NCI-H146 treated with DMSO at 0.1 percent for 48 hours (cell line): ENCODE data around the gene SHH.

ENCODE experiments used
- DNase-seq: peaks from one replicate; lab custom pipeline; 2025; ENCODE audit not compliant: unreplicated experiment; lab: John Stamatoyannopoulos, UW

The SHH gene

DNA sequence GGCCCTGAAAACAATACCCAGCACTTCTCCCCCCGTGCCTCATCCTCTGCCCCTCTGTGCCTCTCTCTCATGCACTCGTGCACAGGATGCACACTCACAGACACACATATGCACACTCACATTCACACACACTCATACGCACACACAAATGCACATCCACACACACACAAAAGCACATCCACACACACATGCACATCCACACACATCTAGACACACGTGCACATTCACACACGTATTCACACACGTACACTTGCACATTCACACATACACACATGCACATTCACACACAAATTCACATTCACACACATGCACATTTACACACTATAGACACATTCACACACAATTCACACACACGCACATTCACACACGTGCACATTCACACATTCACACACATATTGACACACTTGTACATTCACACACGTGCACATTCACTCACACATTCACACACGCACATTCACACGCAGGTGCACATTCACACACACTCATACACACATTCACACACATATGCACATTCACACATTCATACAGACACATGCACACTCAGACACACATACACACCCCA lies 19.2 kb downstream of the SHH start:
- no peak for DNase-seq

DNA sequence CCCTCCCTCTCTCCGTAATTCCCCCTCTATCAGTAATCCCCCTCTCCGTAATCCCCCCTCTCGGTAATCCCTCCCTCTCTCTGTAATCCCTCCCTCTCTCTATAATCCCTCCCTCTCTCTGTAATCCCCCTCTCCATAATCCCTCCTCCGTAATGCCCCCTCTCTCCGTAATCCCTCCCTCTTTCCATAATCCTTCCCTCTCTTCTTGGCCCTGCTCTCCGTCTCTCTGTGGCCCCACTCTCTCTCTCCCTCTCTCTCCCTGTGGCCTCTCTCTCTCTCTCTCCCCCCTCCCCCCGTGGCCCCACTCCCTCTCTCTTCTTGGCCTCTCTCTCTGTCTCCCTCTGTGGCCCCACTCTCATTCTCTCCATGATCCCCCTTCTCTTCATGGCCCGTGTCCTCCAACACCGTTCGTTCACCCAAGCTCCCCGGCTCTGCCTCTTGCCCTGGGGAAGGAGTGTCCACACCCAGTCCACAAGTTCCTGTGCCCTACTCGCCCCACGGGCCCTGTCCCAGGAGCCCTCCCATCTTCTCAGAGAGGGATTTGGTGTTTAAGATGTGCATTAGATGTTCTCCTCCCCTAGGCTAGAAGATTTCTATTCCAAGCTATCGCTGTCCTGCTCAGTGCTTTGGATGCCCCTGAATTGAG lies 19.8 kb downstream of the SHH start:
- DNase-seq = no peak

DNA sequence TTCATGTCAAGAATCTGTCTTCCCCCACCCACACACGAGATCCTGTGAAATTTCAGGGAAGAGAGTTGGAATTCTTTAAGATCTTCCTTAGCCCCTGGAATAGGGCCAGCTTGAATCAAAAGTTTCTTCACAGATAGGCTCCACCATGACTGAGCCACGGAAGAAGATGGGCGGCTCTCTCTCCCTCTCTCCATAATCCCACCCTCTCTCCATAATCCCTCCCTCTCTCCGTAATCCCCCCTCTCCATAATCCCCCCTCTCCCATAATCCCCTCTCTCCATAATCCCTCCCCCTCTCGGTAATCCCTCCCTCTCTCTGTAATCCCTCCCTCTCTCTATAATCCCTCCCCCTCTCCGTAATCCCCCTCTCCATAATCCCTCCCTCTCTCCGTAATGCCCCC lies 20.4 kb downstream of the SHH start:
- DNase-seq = no peak

DNA sequence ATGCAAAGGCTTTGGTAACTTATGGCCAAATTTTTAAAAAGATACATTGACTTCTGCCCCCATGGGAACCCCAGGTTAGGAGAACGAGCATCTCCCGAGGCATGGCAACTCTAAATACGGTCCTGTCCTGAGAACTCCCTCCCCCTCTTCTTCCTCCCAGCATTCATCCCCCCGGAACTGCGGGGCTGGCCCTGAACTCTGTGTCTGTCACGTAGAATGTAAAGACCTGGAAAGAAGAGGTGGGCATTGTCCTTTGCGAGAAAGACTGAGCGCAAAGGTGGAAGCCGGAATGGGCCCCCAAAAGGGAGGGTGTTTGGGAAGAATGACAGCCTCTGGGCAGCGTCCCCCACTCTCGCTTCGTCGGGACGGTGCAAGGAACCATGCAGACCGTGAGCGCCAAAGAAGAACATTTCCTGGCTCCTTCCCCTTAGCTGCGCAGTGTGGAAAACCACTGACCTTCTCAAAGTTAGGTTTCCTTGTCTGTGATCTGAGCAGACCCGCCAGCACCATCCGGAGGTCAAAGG lies 21.0 kb downstream of the SHH start:
- no peak for DNase-seq

DNA sequence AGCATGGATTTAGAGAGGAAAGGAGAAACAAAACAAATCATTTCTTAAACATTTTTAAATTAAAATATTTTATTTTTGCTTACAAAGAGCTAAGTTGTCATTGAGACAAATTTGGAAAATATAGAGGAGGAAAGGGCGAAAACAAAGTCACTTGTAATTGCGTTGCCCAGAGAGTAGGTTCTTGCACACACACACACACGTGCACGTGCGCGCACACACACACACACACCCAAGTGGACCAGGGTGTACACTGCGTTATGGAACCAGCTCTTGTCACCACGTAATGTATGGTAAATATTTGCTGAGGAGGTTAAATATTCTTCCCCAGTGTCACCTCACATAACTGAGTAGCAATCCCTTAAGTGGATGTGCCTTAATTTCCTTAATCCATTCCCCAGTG lies 21.6 kb downstream of the SHH start:
- DNase-seq = no peak

DNA sequence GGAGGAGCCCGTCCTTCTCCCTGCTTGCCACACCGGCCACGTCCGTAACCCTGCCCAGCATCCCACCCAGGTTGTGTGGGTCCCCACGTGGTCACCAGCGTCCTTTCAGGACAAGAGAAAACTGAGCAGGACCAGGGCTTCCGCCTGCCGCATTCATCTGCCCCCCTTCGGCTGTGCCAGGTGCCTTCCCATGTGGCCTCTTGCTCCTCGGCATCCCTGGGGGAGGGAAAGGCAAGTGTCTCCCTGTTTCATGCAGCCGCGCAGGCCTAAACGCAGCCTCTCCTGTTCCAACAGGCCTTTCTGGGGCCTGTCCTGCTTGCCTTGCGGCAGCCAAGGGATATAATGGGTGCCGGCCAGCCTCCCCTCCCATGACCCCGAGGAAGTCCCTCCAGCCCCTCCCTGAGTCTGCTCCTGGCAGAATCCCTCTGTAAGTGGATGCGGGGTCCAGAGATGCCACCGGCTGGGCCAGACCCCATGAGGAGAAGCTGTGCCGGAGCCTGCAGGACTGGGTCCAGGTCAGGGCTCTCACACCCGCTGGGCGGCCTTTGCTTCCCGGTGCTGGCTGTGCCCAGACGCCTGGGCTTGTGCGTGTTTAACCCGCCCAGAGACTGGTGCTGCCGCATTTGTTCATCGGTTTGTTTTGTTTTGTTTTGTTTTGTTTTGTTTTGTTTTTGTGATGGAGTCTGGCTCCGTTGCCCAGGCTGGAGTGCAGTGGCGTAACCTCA lies 23.1 kb downstream of the SHH start:
- DNase-seq = no peak

DNA sequence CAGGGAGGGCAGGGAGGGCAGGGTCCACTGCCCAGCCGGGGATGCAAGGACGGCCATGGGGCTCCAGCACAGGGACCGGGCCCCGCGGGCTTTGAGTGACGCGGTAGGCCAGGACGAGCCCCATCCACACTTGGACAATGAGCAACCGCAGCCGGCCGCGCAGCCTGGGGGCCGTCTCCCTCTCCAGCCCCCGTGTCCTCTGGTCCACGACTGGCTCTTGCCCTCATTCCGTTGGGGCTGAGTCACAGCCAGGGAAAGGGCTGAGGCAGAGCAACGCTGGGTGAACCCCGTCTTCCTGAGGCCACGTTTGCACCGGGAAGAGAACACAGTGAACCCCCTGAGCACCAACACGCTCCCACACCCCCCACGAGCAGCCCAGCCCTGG lies 23.7 kb downstream of the SHH start:
- DNase-seq = no peak

DNA sequence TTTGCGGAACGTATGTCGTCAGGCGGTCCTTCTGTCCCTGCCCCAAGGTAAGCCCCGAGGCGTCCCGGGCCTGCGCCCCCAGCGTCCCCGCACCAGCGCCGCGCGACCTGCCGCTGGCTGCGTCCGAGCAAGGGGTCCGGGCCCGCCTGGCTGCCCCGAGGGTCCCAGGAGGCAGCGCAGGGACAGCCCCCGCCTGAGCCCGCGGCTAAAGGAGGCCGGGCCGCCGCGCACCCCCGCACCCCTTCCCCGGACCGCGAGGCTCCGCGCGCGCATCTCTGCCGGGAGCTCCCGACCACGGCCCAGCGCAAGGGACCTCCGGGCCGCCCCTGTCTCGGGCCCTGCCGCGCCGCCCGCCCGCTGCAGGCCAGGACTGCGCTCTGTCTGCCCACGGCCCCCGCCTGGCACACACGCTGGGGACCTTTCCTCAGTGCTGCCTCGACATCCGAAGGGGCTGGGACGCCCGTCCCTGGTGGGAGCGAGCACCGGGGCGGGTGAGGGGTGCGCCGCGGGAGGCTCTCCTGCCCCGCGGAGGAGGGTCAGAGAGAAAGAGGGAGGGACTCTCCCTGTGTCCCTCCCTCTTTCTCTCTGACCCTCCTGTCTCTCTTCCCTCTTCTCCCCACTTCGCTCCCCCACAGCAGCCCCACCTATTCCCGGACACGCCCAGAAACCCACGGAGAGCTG lies 25.0 kb downstream of the SHH start:
- no peak for DNase-seq

DNA sequence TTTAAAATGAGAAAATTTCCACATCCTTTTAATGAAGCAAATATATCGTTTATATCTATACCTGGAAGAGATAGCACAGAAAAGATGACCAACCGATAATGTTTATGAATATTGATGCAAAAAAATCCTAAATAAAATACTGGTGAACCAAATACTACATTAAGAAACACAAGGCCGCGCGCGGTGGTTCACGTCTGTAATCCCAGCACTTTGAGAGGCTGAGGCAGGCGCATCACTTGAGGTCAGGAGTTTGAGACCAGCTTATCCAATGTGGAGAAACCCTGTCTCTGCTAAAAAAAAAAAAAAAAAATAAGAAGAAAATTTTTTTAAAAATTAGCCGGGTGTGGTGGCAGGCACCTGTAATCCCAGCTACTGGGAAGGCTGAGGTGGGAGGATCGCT lies 25.8 kb downstream of the SHH start:
- DNase-seq = no peak

DNA sequence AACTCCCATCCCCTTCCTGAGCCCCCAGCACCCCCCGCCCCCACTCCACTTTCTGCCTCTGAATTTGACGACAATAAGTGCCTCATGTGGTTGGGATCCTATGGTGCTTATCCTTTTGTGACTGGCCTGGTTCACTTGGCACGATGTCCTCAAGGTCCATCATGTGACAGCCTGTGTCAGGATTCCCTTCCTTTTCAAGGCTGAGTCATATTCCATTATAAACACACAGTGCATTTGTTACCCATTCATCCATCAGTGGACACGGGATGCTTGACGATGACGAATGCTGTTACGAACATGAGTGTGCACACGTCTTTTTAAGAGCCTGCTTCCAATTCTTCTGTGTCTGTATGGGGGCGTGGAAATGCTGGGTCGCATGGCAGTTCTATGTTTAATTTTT lies 26.7 kb downstream of the SHH start:
- DNase-seq = no peak

DNA sequence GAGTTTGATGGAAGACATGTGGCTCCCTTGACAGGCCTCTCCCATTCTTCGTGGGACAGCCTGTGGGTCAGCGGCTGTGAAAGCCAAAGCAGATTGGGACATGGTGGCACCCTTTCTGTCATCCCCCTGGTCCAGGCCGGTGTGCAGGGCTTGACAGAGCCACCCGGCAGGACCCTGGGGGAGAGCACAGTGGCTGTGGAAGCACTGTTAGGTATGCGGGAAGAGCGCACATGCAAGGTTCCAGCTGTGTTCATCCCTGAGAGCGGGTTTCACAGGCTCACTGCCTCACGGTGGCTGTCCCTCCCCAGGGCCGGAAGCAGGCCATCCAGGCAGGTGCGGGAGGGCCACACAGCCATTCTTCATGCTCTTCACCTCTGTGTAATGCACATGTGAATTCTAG lies 29.8 kb downstream of the SHH start:
- no peak for DNase-seq

DNA sequence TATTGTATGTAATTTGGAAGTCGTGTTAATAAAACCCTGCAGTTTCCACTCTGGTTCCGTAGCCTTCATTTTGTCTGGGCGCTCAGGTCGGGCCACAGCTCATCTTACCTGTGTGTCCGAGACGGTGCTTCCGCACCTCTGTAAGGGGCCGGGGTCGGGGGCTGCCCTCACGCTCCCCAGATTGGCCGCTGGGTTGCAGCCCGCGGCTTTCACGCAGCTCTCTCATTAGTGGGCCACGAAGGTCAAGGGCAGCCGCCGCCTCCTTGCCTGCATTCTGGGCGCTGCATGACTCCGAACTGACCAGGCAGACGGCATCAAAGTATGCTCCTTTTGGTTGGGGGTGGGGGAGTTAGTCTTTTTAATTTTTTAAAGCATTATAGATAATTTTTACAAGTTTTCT lies 30.8 kb downstream of the SHH start:
- no peak for DNase-seq

DNA sequence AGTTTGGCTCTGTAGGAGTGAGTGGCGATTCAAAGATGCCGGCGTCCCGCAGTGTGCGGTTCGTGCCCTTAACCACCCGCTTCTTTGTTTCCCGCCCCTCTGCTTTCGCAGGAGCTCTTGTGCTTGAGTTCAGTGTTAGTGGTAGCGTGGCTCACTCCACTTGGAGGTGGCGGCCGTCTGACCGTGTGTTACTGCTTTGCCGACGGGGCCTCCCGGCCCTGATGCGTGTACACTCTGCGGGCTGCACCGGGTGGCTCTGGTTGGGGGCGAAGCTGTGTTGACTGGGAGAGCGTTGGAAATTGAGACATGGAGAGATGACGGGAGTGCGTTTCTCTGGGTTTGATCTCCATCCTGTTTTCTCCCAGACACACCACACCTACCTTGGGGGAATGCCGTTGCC lies 31.4 kb downstream of the SHH start:
- DNase-seq = no peak

DNA sequence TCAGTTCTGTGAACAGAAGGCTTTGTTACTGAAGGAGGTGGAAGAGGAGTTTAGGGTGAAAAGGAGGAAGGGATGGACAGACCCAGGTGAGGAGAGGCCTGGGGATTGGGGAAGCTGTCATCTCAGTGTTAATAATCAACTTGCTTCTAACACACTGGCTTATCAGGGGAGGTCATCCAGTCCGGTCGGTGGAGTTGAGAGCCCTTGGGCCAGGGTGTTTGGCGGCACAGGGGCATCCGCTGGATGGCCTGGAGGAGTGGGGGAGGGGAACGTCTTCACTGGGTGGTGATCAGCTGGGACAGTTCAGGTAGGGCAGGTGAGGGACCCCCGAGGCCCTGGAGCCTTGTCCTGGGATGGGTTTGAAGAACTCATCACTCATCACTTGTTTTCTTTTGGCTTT lies 33.9 kb downstream of the SHH start:
- no peak for DNase-seq

DNA sequence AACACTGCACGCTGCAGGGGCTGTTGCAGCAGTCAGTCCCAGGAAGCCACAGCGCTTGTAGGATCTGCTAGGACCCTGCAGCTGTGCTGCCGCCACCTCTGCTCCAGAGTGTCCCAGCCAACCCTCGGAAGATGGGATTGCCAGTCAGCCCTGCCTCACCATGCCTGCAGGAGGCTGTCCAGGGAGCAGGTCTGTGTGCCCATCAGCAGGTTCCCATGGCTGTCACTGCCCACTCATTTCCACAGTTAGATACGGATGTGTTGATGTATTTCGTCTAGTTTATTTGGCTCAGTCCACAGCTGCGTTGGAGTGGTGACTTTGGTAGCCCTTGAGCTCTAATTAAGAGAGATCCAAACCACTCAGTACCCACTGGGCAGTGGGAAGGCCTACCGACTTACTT lies 35.7 kb downstream of the SHH start:
- no peak for DNase-seq

DNA sequence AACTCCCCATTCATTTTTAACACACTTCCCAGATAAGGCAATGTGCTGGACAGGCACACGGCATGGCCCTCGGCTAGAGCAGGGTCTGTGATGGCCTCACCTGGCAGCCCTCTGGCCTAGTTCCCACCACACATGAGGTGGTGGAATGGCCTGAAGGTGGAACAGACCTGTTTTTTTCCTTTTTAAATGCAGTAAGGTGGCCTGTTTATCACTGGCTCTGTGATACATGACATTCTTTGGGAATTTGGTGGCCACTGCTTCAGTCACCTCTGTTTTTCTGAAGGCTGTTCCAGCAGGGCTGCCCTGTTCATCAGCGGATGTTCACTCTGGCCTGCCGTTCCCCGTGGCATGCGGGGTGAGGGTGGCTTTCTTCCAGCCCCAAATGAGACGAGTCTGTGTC lies 36.6 kb downstream of the SHH start:
- no peak for DNase-seq

DNA sequence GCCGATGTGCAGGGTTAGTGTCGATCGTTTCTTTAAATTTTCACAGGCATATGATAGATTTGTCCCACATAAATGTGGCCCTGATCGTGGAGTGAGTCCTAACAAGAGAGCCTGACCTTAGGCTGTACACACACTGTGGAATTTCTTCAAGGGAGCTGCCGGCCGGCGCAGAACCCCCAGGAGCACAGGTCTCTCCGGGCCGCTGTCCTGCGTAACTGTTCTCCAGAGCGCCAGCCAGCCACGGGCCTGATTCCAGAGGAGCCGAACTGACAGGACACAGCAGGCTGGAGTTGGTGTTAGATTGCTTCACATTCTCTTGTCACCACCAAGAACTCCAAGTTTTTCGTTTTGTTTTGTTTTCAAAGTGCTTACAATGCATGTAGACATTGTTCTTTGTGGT lies 37.3 kb downstream of the SHH start:
- DNase-seq = no peak

DNA sequence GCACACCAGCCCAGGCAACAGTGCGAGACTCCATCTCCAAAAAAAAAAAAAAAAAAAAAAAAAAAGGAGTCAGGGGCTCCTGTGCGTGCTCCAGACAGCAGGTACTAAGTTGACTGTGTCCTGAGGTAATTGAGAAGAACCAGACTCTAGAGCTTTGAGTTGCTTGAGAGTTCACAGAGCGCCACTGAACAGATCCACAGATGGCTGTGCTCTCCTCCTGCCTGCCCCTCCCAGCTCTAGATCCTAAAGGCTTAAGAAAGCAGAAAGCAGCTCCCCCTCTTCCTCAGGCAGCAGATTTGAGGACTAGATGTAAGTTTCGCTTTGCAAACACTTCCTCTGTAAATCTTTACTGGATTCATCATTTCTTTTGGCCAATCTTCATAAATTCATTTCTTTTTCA lies 38.7 kb downstream of the SHH start:
- DNase-seq = no peak

DNA sequence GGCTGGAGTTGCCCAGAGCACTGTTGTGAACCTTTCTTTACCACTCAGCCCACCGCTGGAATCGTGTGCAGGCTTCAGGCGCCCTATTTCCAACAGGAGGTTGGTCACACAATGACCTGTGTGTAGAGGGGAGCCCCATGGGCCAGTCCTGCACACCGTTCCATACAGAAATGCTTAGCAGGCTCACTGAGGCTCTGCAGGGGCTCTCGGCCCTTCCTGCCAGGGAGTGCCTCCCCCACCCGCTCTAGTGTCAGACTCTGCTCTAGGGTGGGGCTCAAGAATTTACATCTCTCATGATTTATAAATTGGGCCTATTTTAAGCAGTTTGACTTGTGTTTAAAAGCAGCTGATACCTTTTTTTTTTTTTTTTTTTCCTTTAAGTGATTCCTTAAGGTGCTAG lies 42.0 kb downstream of the SHH start:
- DNase-seq = no peak

DNA sequence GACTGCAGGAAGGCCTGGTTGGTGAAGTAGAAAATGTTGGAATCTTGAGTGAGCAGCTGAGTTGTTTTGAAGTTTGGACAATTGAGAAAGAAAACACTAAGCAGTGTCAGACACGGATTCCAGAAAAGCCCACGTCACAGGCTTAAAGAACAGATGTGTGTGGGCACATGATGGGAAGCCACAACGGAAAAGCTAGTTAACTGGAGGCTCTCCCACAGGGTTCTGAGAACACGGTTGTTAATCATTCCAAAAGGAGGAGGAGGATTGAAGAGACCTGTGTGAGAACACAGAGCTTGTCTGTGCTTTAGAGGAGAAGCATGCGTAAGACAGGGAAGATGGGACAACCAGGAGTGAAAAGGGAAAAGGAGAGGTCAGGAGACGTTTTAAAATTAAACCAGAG lies 42.6 kb downstream of the SHH start:
- no peak for DNase-seq

DNA sequence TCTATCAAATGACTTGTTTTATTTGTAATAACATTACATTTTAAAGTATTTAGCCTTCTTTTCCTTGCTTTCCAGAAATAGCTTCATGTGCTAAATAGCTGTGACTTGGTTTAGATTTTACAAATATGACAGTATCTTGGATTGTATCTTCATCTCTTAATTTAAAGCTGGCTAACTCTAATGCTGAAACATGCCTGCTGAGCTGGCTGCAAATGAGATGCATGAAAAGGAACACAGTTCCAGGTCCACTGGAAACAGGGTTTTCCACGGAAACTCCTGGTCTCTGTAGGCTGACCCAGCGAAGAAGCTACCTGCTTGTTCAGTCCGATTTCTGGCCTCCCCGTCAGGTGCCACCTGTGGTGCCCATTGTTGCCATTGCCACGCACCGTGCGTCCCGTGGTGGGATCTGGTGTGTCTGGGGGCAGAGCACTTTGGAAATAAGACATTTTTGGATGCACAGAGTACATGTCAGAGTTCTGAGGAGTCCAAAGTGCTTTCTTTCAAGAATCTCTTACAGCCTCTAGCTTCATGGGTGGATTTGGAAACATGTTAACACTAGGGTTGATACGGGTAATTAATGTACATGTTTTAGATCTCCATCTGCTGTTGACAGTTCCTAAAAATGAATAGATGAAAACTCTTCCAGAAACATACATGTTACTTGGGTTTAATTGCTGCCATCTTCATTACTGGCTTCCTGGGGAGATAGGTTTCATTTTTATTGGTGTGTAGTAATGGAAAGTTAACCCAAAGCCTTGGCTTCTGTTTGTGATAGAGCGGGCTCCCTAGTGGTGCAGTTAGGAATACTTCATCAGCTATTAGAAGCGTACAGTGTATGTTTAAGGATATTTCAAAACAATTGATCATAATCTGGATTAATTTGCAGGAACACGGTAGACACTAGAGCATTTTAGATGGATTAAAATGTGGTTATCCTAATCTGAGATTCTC lies 45.0 kb downstream of the SHH start:
- no peak for DNase-seq
